ENCODE measurements around the gene TNFRSF13B.

- no peak for TF ChIP-seq CTCF (IDR thresholded peaks at IDR 0.05; ENCODE audit: insufficient read depth, low read length, poor library complexity, severe bottlenecking)
- no peak for TF ChIP-seq EZH2phosphoT487 (conservative IDR thresholded peaks at IDR 0.05; ENCODE audit: low read length)
Observed at GRCh38 chr17:16969931-16970906, 1.7 kb downstream of the TNFRSF13B start.

All from SU-DHL-6 (cell line).